Activated T-cell treated with anti-CD3 and anti-CD28 coated beads, Interleukin-2, amount 50 U/mL, for 72 hours (primary cell): ENCODE data around the gene SBNO1. TPM values are rescaled to one million over a fixed set of nuclear protein-coding genes. Genes with fewer than 3 reads are reported as not detected.
"Not testable (repeated sequence)": the region's sequence is repeated elsewhere in the genome, so short reads cannot be mapped to it uniquely, and the experiment has no call there.

ENCODE experiments used
- ATAC-seq, 2 donors: fragments of 150-1000 bp; cut with Tn5 transposase; replicated peaks in 1 of 2; 2 replicates each; pipeline ENCODE4 v1.10.0; 2021; ENCODE audit warnings: moderate library complexity in 2 of 2, mild to moderate bottlenecking in 1 of 2
- DNase-seq, 2 donors: peaks; one replicate each; pipeline ENCODE4 v3.0.0; 2021 to 2022; ENCODE audit warnings: mixed read lengths in 1 of 2
- H3K27ac Mint-ChIP-seq: one replicate; pipeline ENCODE4 v1.8.0; 2022; ENCODE audit warnings: mild to moderate bottlenecking, moderate library complexity, mixed read lengths
- H3K27me3 Mint-ChIP-seq: one replicate; pipeline ENCODE4 v1.8.0; 2022; ENCODE audit warnings: low read depth, mixed read lengths
- H3K36me3 Mint-ChIP-seq, 2 donors: one replicate each; pipeline ENCODE4 v1.8.0; 2022; ENCODE audit warnings: mixed read lengths in 2 of 2, mild to moderate bottlenecking in 1 of 2; ENCODE audit not compliant: insufficient read depth in 2 of 2
- H3K4me1 Mint-ChIP-seq: one replicate; pipeline ENCODE4 v1.8.0; 2022; ENCODE audit warnings: low read depth, mixed read lengths
- H3K4me3 Mint-ChIP-seq, 2 donors: one replicate each; pipeline ENCODE4 v1.8.0; 2022; ENCODE audit warnings: mild to moderate bottlenecking in 2 of 2, mixed read lengths in 2 of 2, moderate library complexity in 2 of 2
- H3K9me3 Mint-ChIP-seq, 2 donors: one replicate each; pipeline ENCODE4 v1.8.0; 2022; ENCODE audit warnings: mixed read lengths in 2 of 2
- total RNA-seq, 2 donors: library from RNA; stranded (reverse); gene quantifications; one replicate each; pipeline ENCODE4 v1.2.3, GENCODE V29; 2022

Gene SBNO1
- total RNA-seq, result 10 to 100 TPM; 38.5 to 41.6 TPM

- Mint-ChIP-seq H3K9me3 (no peaks in the 10 kb centered on the region), H3K4me3 (peak within 1 kb of the TSS; percentile 95 to 96), H3K27ac (peak within 1 kb of the TSS; percentile 97), H3K4me1 (peaks cover 36% of the 10 kb centered on the region), H3K27me3 (no peaks in the 10 kb centered on the region), H3K36me3 (peaks cover 0 to 5% of the 10 kb centered on the region in 2 donors)
- DNase-seq (peak; percentile 90 to 91), ATAC-seq (peak; percentile 57 to 59)
These were observed at the start of gene SBNO1 for GRCh38 chr12:123364532-123365024. Gene SBNO1, minus strand, starts transcription at chr12:123364847. Its CDS starts 14,406 bp downstream, at chr12:123350441.

GRCh38 chr12:123410041-123410412 is 45.4 kb upstream of the SBNO1 start:
- Mint-ChIP-seq H3K27ac (peak overlapping the region; percentile 65), H3K4me3 (no peak overlapping the region), H3K27me3 (no peaks in the 10 kb centered on the region), H3K9me3 (no peaks in the 10 kb centered on the region), H3K36me3 (peaks cover 4 to 14% of the 10 kb centered on the region in 2 donors), H3K4me1 (no peaks in the 10 kb centered on the region)
- DNase-seq (no peak), ATAC-seq (peak in 1 of 2 donors; percentile 19)

- not testable (repeated sequence) for H3K4me1 Mint-ChIP-seq, DNase-seq, H3K27me3 Mint-ChIP-seq, H3K4me3 Mint-ChIP-seq, H3K9me3 Mint-ChIP-seq
- peak in 1 of 2 donors; percentile 51 for ATAC-seq
- peak overlapping the region; percentile 65 for H3K27ac Mint-ChIP-seq
- peaks cover 2 to 13% of the 10 kb centered on the region in 2 donors for H3K36me3 Mint-ChIP-seq
These were observed 44.8 kb upstream of the SBNO1 start for GRCh38 chr12:123409284-123410040.

GRCh38 chr12:123408619-123409018 is 44.0 kb upstream of the SBNO1 start:
- H3K9me3 Mint-ChIP-seq, DNase-seq, H3K27me3 Mint-ChIP-seq, ATAC-seq, H3K4me3 Mint-ChIP-seq, H3K27ac Mint-ChIP-seq, H3K4me1 Mint-ChIP-seq: not testable (repeated sequence)
- H3K36me3 Mint-ChIP-seq, result peaks cover 3 to 13% of the 10 kb centered on the region in 2 donors

- not testable (repeated sequence) for H3K27me3 Mint-ChIP-seq, ATAC-seq, H3K27ac Mint-ChIP-seq
These were observed 43.3 kb upstream of the SBNO1 start for GRCh38 chr12:123407934-123408333.

GRCh38 chr12:123407269-123407668 is 42.6 kb upstream of the SBNO1 start:
- not testable (repeated sequence) for ATAC-seq, H3K27ac Mint-ChIP-seq, H3K4me3 Mint-ChIP-seq, H3K9me3 Mint-ChIP-seq, DNase-seq, H3K4me1 Mint-ChIP-seq, H3K27me3 Mint-ChIP-seq
- H3K36me3 Mint-ChIP-seq, result peaks cover 5 to 19% of the 10 kb centered on the region in 2 donors

More at GRCh38 chr12:123407934-123408333, 43.3 kb upstream of the SBNO1 start:
- not testable (repeated sequence) for H3K4me1 Mint-ChIP-seq, H3K9me3 Mint-ChIP-seq, DNase-seq, H3K4me3 Mint-ChIP-seq
- peaks cover 5 to 17% of the 10 kb centered on the region in 2 donors for H3K36me3 Mint-ChIP-seq

- Mint-ChIP-seq H3K27ac (no peak overlapping the region), H3K4me3 (no peak overlapping the region), H3K4me1 (no peaks in the 10 kb centered on the region), H3K36me3 (peaks cover 5 to 21% of the 10 kb centered on the region in 2 donors), H3K9me3 (no peaks in the 10 kb centered on the region), H3K27me3 (no peaks in the 10 kb centered on the region)
- ATAC-seq (no peak), DNase-seq (no peak)
These were observed 39.9 kb upstream of the SBNO1 start for GRCh38 chr12:123404581-123404980.

GRCh38 chr12:123401753-123402683 is 37.4 kb upstream of the SBNO1 start:
- H3K36me3 Mint-ChIP-seq, result peaks cover 6 to 17% of the 10 kb centered on the region in 2 donors
- no peak for ATAC-seq

GRCh38 chr12:123399255-123399617 is 34.6 kb upstream of the SBNO1 start:
- no peaks in the 10 kb centered on the region for H3K4me1 Mint-ChIP-seq
- ATAC-seq (no peak), DNase-seq (no peak)
- no peaks in the 10 kb centered on the region for H3K27me3 Mint-ChIP-seq
- H3K9me3 Mint-ChIP-seq, result no peaks in the 10 kb centered on the region
- H3K4me3 Mint-ChIP-seq, result no peak overlapping the region
- H3K27ac Mint-ChIP-seq, result no peak overlapping the region
- peaks cover 13 to 16% of the 10 kb centered on the region in 2 donors for H3K36me3 Mint-ChIP-seq

More at GRCh38 chr12:123401753-123402683, 37.4 kb upstream of the SBNO1 start:
- H3K4me3 Mint-ChIP-seq, result no peak overlapping the region
- no peaks in the 10 kb centered on the region for H3K27me3 Mint-ChIP-seq
- H3K4me1 Mint-ChIP-seq, result no peaks in the 10 kb centered on the region
- H3K9me3 Mint-ChIP-seq, result no peaks in the 10 kb centered on the region
- no peak for DNase-seq
- no peak overlapping the region for H3K27ac Mint-ChIP-seq

GRCh38 chr12:123398550-123399254 is 34.1 kb upstream of the SBNO1 start:
- no peak for DNase-seq
- Mint-ChIP-seq H3K9me3 (no peaks in the 10 kb centered on the region), H3K4me3 (no peak overlapping the region), H3K4me1 (no peaks in the 10 kb centered on the region), H3K27me3 (no peaks in the 10 kb centered on the region), H3K36me3 (peaks cover 12 to 16% of the 10 kb centered on the region in 2 donors), H3K27ac (no peak overlapping the region)
- no peak for ATAC-seq

- Mint-ChIP-seq H3K36me3 (peaks cover 10 to 12% of the 10 kb centered on the region in 2 donors), H3K27me3 (no peaks in the 10 kb centered on the region), H3K9me3 (no peaks in the 10 kb centered on the region), H3K4me3 (no peak overlapping the region), H3K27ac (no peak overlapping the region), H3K4me1 (no peaks in the 10 kb centered on the region)
- DNase-seq (no peak), ATAC-seq (no peak)
These were observed 33.5 kb upstream of the SBNO1 start for GRCh38 chr12:123398177-123398549.

GRCh38 chr12:123397400-123397799 is 32.8 kb upstream of the SBNO1 start:
- no peak overlapping the region for H3K4me3 Mint-ChIP-seq
- H3K27ac Mint-ChIP-seq, result no peak overlapping the region
- no peaks in the 10 kb centered on the region for H3K4me1 Mint-ChIP-seq
- H3K27me3 Mint-ChIP-seq, result no peaks in the 10 kb centered on the region
- H3K9me3 Mint-ChIP-seq, result no peaks in the 10 kb centered on the region
- DNase-seq (no peak), ATAC-seq (no peak)
- peaks cover 10 to 12% of the 10 kb centered on the region in 2 donors for H3K36me3 Mint-ChIP-seq
